ENCODE measurements around the gene ADAMTS10.
"Not testable (repeated sequence)": the region's sequence is repeated elsewhere in the genome, so short reads cannot be mapped to it uniquely, and the experiment has no call there.

ADAMTS10 gene

DNA sequence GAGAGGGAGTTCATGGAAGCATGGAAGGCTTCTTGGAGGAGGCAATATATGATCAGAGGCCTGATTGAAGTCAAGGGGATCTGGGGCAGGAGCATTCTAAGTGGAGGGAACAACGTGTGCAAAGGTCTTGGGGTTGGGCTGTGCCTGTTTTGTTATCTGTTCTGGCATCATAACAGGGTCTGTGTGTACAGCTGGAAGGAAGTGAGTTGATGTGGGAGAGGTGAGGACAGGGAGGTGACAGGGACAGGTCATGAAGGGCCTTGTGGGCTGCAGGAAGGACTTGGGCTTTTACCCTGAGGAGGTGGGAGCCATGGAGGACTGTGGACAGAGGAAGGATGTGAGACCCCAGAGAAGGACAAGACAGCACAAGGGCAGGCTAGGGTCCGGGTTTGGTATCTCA, 18.7 kb upstream of the ADAMTS10 start:
- no peak for DNase-seq (ENCODE audit: low read depth, low spot score)

DNA sequence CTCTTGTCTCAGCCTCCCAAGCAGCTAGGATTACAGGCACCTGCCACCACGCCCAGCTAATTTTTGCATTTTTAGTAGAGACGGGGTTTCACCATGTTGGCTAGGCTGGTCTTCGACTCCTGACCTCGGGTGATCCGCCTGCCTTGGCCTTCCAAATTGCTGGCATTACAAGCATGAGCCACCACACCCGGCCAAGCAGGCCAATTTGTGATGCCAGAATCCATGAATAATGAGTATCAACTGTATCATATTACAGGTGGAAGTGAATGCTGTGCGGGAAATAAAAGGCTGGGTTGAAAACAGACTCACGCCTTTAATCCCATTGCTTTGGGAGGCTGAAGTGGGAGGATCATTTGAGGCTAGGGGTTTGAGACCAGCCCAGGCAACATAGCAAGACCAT, 16.3 kb upstream of the ADAMTS10 start:
- DNase-seq (ENCODE audit: low read depth, low spot score): peak; percentile 58

DNA sequence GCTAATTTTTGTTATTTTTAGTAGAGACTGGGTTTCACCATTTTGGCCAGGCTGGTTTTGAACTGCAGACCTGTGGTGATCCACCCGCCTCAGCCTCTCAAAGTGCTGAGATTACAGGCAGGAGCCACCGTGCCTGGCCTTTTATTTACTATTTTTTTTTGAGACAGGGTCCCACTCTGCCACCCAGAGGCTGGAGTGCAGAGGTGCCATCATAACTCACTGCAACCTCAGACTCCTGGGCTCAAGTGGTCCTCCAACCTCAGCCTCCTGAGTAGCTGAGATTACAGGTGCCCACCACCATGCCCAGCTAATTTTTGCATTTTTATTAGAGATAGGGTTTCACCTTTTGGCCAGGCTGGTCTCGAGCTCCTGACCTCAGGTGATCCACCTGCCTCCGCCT, 12.4 kb upstream of the ADAMTS10 start:
- not testable (repeated sequence) for DNase-seq (ENCODE audit: low read depth, low spot score)

DNA sequence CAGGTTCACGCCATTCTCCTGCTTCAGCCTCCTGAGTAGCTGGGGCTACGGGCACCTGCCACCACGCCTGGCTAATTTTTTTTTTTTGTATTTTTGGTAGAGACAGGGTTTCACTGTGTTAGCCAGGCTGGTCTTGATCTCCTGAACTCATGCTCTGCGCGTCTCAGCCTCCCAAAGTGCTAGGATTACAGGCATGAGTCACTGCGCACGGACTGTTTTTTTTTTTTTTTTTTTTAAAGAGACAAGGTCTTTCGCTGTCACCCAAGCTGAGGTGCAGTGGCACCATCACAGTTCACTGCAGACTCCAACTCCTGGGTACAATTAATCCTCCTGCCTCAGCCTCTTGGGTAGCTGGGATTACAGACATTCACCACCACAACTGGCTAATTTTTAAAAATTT, 8.2 kb upstream of the ADAMTS10 start:
- DNase-seq (ENCODE audit: low read depth, low spot score): no peak

DNA sequence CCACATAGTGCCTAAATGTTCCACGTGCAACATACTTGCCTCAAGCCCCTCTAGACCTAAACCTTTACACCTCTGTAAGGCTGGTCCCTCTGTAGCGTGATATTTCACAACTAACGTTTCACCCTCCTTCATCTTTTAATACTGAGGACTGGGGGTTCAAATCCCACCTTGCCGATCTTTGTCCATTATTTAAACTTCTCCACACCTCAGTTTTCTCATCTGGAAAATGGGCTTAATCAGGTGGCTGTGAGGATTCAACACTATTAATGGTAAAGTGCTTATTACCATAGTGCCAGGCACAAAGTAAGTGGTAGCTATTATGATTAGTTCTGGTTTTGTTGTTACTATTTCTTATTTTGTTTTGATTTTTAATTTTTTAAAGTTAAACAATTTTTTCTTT, 7.5 kb upstream of the ADAMTS10 start:
- no peak for DNase-seq (ENCODE audit: low read depth, low spot score)

DNA sequence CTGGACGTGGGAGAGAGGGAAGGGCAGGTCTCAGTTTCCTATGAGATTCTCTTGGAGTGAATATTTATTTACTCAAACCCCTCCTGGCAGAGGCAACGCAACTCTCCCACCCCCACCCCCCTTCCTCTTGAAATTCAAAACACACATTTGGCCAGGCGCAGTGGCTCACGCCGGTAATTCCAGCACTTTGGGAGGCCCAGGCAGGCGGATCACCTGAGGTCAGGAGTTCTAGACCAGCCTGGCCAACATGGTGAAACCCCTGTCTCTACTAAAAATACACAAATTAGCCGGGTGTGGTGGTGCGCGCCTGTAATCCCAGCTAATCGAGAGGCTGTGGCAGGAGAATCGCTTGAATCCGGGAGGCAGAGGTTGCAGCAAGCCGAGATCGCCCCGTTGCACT, 6.8 kb upstream of the ADAMTS10 start:
- DNase-seq (ENCODE audit: low read depth, low spot score): not testable (repeated sequence)

DNA sequence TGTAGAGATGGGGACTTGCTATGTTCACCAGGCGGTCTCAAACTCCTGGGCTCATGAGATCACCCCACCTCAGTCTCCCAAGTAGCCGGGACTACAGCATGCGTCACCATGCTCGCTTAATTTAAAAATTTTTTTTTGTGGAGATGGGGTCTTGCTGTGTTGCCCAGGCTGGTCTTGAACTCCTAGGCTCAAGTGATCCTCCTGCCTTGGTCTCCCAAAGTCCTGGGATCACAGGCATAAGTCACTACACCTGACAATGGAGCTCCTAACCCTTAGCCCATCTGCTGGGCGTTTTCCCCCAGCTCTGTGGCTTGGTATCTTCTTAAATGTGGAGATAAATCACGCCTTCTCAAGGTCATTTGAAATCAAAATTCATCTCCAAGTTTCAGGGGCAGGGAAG, 6.3 kb upstream of the ADAMTS10 start:
- no peak for DNase-seq (ENCODE audit: low read depth, low spot score)

DNA sequence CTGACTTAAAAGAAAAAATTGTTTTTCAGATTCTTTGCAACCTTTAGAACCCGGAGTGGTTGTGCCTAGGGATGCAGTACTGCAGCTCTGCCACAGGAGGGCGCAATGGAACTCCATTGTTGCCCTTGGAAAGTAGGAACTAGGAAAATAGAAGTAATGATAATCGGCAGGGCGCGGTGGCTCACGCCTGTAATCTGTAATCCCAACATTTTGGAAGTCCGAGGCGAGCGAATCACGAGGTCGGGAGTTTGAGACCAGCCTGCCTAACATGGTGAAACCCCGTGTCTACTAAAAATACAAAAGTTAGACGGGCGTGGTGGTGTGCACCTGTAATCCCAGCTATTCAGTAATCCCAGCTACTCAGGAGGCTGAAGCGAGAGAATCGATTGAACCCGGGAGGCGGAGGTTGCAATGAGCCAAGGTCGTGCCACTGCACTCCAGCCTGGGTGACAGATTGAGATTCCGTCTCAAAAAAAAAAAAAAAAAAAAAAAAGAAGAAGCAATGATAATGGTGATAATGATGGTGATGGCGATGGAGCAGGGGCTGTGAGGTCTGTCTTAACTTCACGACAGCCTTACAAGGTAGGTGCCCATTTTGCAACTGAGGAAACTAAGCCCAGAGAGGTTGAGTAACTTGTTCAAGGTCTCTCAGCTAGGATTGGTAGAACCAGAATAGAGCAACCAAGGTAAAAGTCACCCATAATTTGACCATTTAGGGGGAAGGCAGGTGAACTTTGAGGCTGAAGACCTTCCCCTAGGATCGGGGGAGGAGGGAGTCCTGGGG, 5.5 kb upstream of the ADAMTS10 start:
- DNase-seq (ENCODE audit: low read depth, low spot score): peak; percentile 85

DNA sequence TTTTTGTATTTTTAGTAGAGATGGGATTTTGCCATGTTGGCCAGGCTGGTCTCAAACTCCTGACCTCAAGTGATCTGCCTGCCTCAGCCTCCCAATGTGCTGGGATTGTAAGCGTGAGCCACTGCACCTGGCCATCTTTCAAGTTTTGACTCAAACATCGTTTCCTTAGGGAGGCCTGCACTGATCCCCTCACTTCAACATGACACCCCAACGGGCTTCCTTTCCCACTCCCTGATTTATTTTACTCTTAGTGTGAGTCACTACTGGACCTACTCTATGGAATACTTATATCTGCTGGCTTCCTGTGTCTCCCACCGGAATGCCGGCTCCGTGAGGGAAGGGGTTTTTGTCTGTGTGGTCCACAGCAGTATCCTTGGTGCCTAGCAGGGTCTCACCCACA, 4.5 kb upstream of the ADAMTS10 start:
- DNase-seq (ENCODE audit: low read depth, low spot score): no peak

DNA sequence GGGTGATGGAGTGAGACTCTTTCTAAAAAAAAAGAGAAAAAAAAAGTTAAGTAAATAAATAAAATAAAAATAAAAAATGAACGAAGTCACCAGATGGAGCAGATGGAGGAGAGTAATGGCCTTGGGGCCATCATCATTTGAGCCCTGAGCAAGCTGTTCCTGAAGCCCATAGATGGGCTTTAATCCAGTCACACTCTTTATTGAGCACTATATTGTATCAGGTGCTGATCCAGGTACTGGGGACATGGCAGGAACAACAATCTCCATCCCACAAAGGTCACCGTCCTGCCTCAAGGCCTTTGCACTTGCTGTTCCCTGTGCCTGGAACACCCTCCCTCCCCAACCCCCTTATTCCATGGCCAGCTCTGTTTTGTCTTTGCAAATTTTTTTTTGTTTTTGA, 3.9 kb upstream of the ADAMTS10 start:
- no peak for DNase-seq (ENCODE audit: low read depth, low spot score)

DNA sequence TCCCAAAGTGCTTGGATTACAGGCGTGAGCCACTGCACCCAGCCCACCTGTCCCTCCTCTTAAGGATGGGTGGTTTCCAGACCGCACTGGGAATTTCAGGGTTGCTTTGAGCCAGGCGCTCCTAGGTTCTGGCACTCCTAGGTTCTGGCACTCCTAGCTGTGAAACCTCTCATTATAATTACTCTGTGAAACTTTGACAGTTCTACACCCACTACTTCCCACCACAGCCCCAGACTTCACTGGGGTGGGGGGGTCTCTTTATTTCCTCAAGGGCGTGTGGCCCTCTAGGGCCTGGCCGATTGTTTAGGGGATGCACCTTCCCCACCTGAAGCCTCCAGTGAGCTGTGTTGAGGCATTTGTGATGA, 2.3 kb upstream of the ADAMTS10 start:
- DNase-seq (ENCODE audit: low read depth, low spot score): peak; percentile 58

DNA sequence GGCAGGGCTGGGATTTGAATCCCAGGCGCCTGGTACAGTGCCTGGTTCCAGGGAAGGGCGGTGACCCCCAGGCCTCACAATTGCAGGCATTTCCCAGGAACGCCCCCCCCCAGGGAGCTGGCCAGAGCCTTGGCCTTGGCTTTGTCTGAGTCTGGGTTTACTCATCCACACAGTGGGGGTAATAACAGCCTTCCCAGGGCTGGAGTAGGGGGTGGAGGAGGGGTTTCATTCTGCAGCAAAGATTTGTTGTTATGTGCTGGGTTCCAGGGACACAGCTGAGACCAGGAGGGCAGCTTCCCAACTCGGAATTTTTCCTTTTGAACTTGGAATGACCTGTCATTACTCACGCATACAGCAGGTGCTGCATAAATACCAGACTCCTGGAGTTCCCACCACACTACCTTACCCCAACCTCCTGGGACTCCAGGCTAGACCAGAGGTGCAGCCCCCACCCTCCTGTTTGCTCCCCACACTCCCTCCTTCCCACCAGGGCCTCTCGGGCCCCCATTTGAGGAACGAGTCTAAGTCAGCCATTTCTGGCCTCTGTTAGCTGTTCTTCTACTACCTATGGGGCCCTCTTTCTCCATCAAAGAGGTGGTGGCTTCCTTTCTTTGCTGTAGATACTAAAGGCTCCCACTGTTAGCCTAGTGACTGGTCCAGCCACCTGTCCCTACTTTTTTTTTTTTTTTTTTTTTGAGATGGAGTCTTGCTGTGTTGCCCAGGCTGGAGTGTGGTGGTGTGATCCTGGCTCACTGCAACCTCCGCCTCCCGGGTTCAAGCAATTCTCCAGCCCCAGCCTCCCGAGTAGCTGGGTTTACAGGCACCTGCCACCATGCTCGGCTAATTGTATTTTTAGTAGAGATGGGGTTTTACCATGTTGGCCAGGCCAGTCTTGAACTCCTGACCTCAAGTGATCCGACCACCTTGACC, 1.6 kb upstream of the ADAMTS10 start:
- DNase-seq (ENCODE audit: low read depth, low spot score): peak; percentile 95

DNA sequence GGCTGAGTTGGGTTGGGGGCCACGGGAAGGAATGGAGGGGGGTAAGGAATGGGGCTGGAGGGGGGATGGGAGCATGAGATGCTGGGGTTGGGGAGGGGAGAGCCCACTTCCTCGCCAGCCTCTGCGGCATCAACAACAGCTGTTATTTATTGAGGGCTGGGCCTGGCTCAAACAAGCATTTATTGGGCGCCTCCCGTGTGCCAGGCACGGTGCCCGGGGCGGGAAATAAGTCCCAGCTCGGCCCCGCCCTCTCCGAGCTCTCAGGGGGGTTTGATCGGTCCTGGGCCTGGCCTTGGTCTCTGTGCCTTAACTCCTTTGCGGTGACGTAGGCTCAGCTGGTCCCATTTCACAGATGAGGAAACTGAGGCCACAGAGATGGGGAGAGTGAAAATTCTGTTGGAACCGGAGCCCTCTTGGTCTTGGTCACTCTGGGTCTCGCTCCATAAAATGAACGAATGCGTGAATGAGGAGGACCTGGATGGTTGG, 919 bp upstream of the ADAMTS10 start:
- DNase-seq (ENCODE audit: low read depth, low spot score): no peak

DNA sequence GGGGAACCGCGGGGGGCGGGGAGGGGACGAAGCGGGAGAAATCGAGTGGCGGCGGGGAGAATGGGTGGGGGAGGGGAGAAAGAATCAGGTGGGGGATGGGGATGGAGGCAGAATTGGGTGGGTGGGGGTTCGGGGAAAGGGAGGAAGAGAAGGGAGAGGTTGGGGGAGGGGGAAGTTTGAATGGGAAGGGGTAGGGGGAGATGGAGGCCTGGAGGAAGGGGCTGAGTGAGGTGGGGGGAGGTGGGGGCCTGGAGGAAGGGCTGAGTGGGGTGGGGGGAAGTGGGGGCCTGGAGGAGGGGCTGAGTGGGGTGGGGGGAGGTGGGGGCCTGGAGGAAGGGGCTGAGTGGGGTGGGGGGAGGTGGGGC, 403 bp upstream of the ADAMTS10 start:
- DNase-seq (ENCODE audit: low read depth, low spot score): no peak

DNA sequence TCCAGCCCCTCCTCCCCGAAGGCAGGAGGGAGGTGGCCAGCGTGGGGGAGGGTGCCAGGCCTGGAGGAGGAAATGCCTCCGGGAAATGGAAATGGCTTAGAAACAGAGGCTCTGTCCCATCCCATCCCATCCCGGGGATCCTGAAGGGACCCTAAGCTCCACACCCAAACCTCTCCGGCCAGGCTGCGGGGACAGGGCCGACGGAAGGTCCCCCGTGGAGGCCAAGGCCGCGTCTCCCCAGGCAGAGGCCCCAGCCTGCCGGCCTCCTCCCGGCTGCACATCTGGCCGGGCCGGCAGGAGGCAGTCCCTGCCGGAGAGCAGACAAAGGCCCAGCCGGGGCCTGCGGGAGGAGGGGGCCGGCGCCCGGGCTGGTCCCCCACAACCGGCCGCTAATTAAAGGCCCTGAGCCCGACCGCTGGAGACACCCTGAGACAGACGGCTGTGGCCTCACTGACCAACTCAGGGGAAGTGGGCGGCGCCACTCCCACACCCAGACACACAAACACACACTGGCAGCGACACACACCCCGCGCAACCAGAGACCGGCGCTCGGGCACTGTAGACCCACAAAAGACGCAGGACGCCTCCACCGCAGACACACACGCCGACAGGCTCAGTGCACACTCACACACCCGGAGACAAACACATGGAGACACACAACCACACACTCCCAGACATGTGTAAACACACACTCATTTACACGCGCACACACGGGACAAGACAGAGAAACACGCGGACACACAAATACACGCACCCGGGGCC, 1.1 kb downstream of the ADAMTS10 start:
- DNase-seq (ENCODE audit: low read depth, low spot score): peak; percentile 91

DNA sequence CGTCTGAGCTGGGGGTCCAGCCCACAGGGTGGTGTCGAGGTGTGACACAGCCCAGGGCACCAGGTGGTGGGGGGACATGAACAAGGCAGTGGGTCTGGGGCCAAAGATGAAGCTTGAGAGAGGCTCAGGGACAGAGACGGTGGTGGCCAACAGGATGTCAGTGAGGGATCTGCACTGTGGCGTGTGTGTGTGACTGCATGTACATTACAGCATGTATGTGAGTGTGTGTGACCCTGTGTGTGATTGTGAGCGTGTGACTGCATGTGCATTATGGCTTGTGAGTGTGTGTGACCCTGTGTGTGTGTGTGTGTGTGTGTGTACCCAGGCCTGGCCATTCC, 1.6 kb downstream of the ADAMTS10 start:
- no peak for DNase-seq (ENCODE audit: low read depth, low spot score)

DNA sequence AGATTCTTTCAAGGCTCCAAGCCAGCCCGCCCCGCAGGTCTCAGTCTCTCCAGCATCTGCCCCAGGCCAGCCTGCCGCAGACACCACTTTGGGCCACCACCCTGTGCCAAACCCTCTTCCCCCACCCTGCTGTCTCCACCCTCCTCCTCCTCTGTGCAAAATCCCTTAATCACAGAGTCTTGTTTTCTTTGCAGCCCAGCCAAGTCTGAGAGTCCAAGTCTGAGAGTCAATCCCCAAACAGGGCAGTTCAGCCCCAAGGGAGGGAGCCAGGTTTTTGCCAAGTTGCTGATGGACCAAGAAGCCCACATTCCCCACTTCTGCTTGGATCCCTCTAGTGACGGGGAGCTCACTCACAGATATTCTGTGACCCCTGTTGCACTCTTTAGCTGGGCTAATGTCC, 3.1 kb downstream of the ADAMTS10 start:
- peak; percentile 84 for DNase-seq (ENCODE audit: low read depth, low spot score)

DNA sequence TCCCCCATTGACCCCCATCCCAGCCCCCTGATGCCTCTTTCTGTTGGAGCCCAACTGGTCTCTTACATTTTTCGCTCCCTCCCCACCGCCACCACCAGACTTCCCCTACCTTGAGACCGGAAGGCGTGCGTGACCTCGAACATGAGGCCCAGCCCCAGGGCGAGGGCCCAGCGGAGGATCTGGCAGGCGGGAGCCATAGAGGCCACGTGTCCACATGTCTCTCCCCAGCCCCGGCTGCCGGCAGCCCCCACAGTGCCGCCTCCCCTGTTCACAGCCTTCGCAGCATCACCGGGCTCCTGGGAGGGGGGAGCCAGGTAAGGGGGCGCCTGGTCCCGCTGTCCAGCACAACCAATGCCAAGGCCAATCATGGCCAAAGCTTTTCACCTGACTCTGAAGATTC, 5.0 kb downstream of the ADAMTS10 start:
- no peak for DNase-seq (ENCODE audit: low read depth, low spot score)

DNA sequence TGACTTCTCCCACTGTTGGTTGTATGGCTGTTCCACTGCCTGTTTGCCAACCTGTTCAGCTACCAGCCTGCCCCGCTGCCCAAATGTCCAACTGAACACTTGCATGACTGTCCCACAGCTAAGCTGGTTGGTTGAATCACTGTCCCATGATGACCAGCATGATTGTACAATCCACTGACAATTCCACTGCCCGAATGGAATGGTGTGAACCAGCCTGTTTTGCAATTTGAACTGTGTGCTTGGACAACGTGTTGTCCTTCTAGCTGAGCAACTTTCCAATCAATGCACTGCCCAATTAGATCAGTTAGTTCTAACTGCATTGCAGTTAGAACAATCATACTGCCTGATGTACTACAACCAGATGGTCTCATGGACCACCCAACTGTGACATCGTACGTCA, 8.7 kb downstream of the ADAMTS10 start:
- DNase-seq (ENCODE audit: low read depth, low spot score): no peak

DNA sequence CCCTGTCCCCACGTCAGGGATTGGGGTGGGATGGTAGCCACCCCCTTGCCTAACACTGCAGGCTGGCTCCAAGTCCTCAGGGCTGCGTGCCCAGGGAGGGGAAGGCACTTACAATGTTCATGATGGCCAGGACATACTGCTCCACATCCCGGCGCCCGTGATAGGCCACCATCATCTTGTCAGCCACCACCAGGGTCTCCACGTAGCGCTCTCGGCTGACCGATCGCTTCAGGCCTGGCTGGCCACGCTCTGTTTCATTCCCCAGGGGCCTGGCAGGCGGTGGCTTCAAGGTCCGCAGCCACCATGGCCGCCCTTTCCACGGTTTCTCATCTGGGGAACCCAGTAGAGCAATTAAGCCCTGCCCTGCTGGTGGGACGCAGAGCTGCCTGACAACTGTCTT, 9.7 kb downstream of the ADAMTS10 start:
- no peak for DNase-seq (ENCODE audit: low read depth, low spot score)

DNA sequence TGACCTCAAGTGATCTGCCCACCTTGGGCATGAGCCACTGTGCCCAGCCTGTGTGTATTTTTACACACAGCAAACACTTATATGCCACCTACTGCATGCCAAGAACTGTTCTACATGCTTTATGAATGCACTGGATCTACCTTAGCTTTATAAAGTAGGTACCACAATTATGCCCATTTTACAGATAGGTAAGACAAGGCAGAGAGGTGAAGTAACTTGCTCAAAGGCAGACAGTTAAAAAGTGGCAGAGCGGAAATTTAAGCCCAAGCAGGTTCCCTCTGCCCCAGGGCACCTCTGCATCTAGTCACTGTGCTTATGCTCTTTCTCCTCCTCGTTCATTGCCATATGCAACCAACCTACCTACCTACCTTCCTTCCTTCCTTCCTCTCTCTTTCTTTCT, 10.5 kb downstream of the ADAMTS10 start:
- DNase-seq (ENCODE audit: low read depth, low spot score): no peak

DNA sequence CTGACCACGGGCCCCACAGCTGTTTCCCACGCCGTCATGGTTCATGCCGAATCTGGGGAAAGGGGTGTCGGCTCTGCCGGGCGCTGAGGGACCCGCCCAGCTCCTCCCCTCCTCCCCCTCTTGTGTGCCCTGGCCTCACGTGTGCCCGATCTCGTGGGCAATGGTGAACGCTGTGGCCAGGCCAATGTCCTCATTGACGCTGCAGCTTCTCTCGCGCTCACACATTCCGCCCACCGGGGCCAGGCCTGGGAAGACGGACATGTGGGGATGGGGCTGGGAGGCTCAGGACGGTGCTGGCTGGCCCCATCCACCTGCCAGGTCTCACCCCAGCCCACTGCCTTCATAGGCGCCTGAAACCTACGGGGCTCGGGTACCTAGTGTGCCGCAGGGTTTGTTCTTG, 14.3 kb downstream of the ADAMTS10 start:
- no peak for DNase-seq (ENCODE audit: low read depth, low spot score)

Data from astrocyte of the hippocampus (primary cell).